ENCODE measurements around the gene XYLT1.

XYLT1 gene

GRCh38 chr16:17083628-17084027 is 387.1 kb downstream of the XYLT1 start:
- Histone ChIP-seq H3K27ac (no peak overlapping the region), H3K4me3 (ENCODE audit: low read depth, low read length) (no peak overlapping the region), H3K9me3 (ENCODE audit: severe bottlenecking) (no peaks in the 10 kb centered on the region), H3K36me3 (no peaks in the 10 kb centered on the region), H3K27me3 (ENCODE audit: insufficient read depth, low read depth, severe bottlenecking) (no peaks in the 10 kb centered on the region)
- no peak for DNase-seq
- TF ChIP-seq CTCF (IDR thresholded peaks at IDR 0.05; ENCODE audit: low read depth, low read length) = no peak

- no peak for TF ChIP-seq CTCF (IDR thresholded peaks at IDR 0.05; ENCODE audit: low read depth, low read length)
- Histone ChIP-seq H3K9me3 (ENCODE audit: severe bottlenecking) (no peaks in the 10 kb centered on the region), H3K27me3 (ENCODE audit: insufficient read depth, low read depth, severe bottlenecking) (no peaks in the 10 kb centered on the region), H3K27ac (no peak overlapping the region), H3K36me3 (no peaks in the 10 kb centered on the region), H3K4me3 (ENCODE audit: low read depth, low read length) (no peak overlapping the region)
- DNase-seq = no peak
These were observed 388.5 kb downstream of the XYLT1 start for GRCh38 chr16:17082095-17082882.

GRCh38 chr16:17080105-17080504 is 390.7 kb downstream of the XYLT1 start:
- TF ChIP-seq CTCF (IDR thresholded peaks at IDR 0.05; ENCODE audit: low read depth, low read length) = no peak
- DNase-seq = no peak
- Histone ChIP-seq H3K27ac (no peak overlapping the region), H3K4me3 (ENCODE audit: low read depth, low read length) (no peak overlapping the region), H3K36me3 (no peaks in the 10 kb centered on the region), H3K9me3 (ENCODE audit: severe bottlenecking) (no peaks in the 10 kb centered on the region), H3K27me3 (ENCODE audit: insufficient read depth, low read depth, severe bottlenecking) (no peaks in the 10 kb centered on the region)

- no peak overlapping the region for H3K4me3 ChIP-seq (ENCODE audit: low read depth, low read length)
- H3K9me3 ChIP-seq (ENCODE audit: severe bottlenecking) = no peaks in the 10 kb centered on the region
- no peaks in the 10 kb centered on the region for H3K36me3 ChIP-seq
- TF ChIP-seq CTCF (IDR thresholded peaks at IDR 0.05; ENCODE audit: low read depth, low read length) = no peak
- no peaks in the 10 kb centered on the region for H3K27me3 ChIP-seq (ENCODE audit: insufficient read depth, low read depth, severe bottlenecking)
- peak; percentile 22 for DNase-seq
- H3K27ac ChIP-seq = no peak overlapping the region
These were observed 391.7 kb downstream of the XYLT1 start for GRCh38 chr16:17078931-17079631.

- no peak for TF ChIP-seq CTCF (IDR thresholded peaks at IDR 0.05; ENCODE audit: low read depth, low read length)
- Histone ChIP-seq H3K27ac (no peak overlapping the region), H3K4me3 (ENCODE audit: low read depth, low read length) (no peak overlapping the region), H3K27me3 (ENCODE audit: insufficient read depth, low read depth, severe bottlenecking) (no peaks in the 10 kb centered on the region), H3K36me3 (no peaks in the 10 kb centered on the region), H3K9me3 (ENCODE audit: severe bottlenecking) (no peaks in the 10 kb centered on the region)
- DNase-seq = no peak
These were observed 393.8 kb downstream of the XYLT1 start for GRCh38 chr16:17076818-17077498.

Data from WERI-Rb-1 (cell line).